Gastroesophageal sphincter (tissue), 3 donors: ENCODE measurements around the gene SMCO2.

Experiments used
- EP300 ChIP-seq: sonication (generic); formaldehyde crosslinking; IDR thresholded peaks from one replicate; pipeline ENCODE4 v1.6.1; 2017; ENCODE audit warnings: antibody characterized with exemption, mild to moderate bottlenecking
- POLR2AphosphoS5 ChIP-seq: sonication (generic); formaldehyde crosslinking; IDR thresholded peaks from one replicate; pipeline ENCODE4 v1.6.1; 2017; ENCODE audit warnings: antibody characterized with exemption
- TF ChIP-seq, protein P1 (sequence below), 4 experiments: fragments of 200-600 bp in 2 of 4; fragments of 450-650 bp in 2 of 4; sonication (generic) in 1 of 4; IDR thresholded peaks; one replicate each; pipeline ENCODE4 v1.5.1; 2017 to 2019; ENCODE audit warnings: antibody characterized with exemption in 4 of 4, mild to moderate bottlenecking in 2 of 4, moderate library complexity in 2 of 4

GRCh38 chr12:27505761-27506160 is 59.2 kb downstream of the SMCO2 start:
- TF ChIP-seq, protein P1, sequence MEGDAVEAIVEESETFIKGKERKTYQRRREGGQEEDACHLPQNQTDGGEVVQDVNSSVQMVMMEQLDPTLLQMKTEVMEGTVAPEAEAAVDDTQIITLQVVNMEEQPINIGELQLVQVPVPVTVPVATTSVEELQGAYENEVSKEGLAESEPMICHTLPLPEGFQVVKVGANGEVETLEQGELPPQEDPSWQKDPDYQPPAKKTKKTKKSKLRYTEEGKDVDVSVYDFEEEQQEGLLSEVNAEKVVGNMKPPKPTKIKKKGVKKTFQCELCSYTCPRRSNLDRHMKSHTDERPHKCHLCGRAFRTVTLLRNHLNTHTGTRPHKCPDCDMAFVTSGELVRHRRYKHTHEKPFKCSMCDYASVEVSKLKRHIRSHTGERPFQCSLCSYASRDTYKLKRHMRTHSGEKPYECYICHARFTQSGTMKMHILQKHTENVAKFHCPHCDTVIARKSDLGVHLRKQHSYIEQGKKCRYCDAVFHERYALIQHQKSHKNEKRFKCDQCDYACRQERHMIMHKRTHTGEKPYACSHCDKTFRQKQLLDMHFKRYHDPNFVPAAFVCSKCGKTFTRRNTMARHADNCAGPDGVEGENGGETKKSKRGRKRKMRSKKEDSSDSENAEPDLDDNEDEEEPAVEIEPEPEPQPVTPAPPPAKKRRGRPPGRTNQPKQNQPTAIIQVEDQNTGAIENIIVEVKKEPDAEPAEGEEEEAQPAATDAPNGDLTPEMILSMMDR (IDR thresholded peaks at IDR 0.05): no peak
- TF ChIP-seq EP300 (no peak), POLR2AphosphoS5 (no peak)
